CD4-positive, alpha-beta T cell treated with Interleukin-15 for 4 hours (primary cell): ENCODE results near the gene HELLS.
"Not testable (repeated sequence)": the region's sequence is repeated elsewhere in the genome, so short reads cannot be mapped to it uniquely, and the experiment has no call there.

Experiments
- DNase-seq: peaks from one replicate; pipeline ENCODE4 v3.0.0-alpha.2; 2020; ENCODE audit warnings: low spot score

Gene HELLS

GRCh38 chr10:94608559-94608958 is 63.0 kb downstream of the HELLS start:
- no peak for DNase-seq

GRCh38 chr10:94614558-94614957 is 69.0 kb downstream of the HELLS start:
- DNase-seq: no peak

GRCh38 chr10:94617389-94617944 is 71.9 kb downstream of the HELLS start:
- no peak for DNase-seq

GRCh38 chr10:94622666-94623205 is 77.1 kb downstream of the HELLS start:
- DNase-seq: no peak

- DNase-seq: no peak
Observed at GRCh38 chr10:94623572-94623971, 78.0 kb downstream of the HELLS start.

- DNase-seq: no peak
Observed at GRCh38 chr10:94626476-94626875, 80.9 kb downstream of the HELLS start.

- no peak for DNase-seq
Observed at GRCh38 chr10:94627511-94627910, 81.9 kb downstream of the HELLS start.

GRCh38 chr10:94630017-94630688 is 84.6 kb downstream of the HELLS start:
- DNase-seq: peak; percentile 14

GRCh38 chr10:94631077-94631875 is 85.7 kb downstream of the HELLS start:
- DNase-seq: no peak

- DNase-seq: no peak
Observed at GRCh38 chr10:94632954-94633353, 87.4 kb downstream of the HELLS start.

GRCh38 chr10:94638097-94638496 is 92.5 kb downstream of the HELLS start:
- DNase-seq: not testable (repeated sequence)

- DNase-seq: no peak
Observed at GRCh38 chr10:94639902-94640301, 94.3 kb downstream of the HELLS start.

- no peak for DNase-seq
Observed at GRCh38 chr10:94640562-94640961, 95.0 kb downstream of the HELLS start.

- DNase-seq: no peak
Observed at GRCh38 chr10:94641480-94641879, 95.9 kb downstream of the HELLS start.

GRCh38 chr10:94644352-94644751 is 98.8 kb downstream of the HELLS start:
- DNase-seq: no peak

GRCh38 chr10:94645285-94645684 is 99.7 kb downstream of the HELLS start:
- no peak for DNase-seq
